Measurements from ENCODE around the gene SIGLEC9.
A peak's percentile ranks its signal among the peaks of the same experiment; 100 is the strongest.

SIGLEC9 gene

DNA sequence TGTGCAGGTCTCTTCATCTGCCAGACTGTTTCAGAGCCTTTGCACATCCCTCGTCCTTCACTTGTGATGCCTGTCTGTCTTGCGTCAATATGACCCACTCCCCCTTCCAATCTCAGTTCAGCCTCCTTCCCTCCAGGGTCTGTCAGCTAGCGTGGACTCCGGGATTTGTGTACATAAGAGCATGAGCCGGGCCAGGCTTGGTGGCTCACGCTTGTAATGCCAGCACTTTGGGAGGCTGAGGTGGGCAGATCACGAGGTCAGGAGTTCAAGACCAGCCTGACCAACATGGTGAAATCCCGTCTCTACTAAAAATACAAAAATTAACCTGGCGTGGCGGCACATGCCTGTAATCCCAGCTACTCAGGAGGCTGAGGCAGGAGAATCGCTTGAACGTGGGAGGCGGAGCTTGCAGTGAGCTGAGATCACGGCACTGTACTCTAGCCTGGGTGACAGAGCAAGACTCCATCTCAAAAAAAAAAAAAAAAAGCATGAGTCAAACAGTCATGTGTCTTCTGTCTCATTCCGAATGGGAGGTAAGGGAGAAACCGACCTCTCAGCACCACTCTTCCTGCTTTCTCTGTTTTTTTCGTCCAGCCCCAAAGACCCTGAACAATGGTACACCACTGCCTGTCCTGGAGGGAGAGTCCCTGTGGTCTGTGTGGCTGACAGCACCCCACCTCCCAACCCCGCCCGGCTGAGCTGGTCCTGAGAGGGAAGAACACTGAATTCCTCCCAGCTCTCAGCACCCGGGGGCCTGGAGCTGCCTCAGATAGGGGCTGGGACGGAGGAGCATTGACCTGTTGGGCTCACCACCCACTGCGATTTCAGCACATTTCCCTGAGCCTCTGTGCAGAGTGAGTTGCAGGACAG is 2.4 kb upstream of the SIGLEC9 start:
- DNase-seq (ENCODE audit: low read depth in 2 of 3, low spot score in 1 of 3): no peak

DNA sequence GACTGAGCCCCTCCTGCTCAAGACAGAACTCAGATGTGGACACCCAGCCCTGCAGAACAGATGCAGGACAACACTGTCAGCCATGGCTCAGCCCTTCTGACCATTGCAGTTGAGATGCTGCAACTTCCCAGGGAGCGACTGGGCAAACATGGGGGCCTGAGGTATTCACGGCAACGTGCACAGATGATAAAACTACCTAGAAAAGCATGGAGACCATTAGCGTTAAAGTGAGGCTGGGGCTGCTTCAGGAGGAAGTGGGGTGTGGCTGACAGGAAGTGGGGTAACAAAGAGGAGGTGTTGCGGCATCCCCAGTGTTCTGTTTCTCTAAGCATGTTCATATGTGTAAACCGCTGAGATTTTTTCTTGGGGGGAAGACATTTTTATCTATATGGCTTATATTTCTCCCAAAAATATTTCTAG is 1.3 kb upstream of the SIGLEC9 start:
- DNase-seq (ENCODE audit: low read depth in 2 of 3, low spot score in 1 of 3): peak in 1 of 3 donors; percentile 18

DNA sequence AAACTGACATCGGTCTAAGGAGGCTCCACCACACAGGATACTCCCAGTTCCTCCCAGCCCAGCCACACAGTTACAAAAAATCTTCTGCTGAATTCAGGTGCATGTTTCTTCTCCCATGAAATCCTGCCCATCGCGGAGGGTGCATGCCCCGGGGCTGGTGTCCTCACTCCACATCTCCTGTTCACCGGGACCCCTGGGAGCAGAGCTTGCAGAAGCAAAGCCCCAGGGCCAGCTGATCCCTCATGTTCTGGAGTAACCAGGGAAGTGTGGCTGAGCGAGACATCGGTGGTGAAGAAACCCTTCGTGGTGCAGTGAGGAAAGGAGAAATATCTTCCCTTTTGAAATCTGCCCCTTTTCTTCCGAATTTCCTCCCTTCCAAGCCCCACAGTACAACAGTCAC is 904 bp upstream of the SIGLEC9 start:
- DNase-seq (ENCODE audit: low read depth in 2 of 3, low spot score in 1 of 3): no peak

DNA sequence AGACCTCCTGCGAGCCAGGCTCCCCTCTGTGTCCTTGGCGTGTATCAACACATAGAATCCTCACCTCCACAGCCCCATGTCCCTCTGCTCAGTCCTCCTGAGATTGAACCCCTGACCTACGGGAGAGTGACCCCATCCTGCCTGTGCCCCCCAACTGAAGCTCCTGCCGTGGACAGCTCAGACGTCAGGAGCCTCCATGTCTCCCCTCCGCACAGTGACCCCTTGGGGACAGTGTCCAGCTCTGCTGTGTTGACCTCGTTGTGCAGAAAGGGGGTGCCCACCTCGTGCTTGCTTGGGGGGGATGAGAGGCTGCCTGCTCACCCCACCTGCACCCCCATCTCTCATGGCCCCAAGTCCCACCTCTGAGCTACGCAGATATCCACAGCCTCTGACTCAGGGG is 490 bp upstream of the SIGLEC9 start:
- no peak for DNase-seq (ENCODE audit: low read depth in 2 of 3, low spot score in 1 of 3)

DNA sequence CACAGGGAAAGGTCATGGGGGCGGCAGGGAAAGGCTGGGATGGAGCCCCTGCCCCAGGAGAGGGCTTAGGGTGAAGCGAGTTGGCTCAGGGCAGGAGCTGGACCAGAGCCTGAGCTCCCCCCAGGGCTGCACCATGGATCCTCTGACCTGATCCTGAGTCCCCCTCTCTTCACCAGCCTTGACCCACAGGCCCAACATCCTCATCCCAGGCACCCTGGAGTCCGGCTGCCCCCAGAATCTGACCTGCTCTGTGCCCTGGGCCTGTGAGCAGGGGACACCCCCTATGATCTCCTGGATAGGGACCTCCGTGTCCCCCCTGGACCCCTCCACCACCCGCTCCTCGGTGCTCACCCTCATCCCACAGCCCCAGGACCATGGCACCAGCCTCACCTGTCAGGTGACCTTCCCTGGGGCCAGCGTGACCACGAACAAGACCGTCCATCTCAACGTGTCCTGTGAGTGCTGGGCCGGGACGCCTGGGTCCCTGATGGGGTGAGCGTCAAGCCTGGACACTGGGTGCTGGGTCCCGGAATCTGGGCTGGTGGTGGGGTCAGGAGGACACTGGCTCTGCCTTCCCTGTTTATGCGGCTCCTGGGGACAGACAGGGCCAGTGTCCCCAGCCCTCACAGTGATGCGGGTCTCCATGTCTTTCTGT is 842 bp downstream of the SIGLEC9 start:
- no peak for DNase-seq (ENCODE audit: low read depth in 2 of 3, low spot score in 1 of 3)

DNA sequence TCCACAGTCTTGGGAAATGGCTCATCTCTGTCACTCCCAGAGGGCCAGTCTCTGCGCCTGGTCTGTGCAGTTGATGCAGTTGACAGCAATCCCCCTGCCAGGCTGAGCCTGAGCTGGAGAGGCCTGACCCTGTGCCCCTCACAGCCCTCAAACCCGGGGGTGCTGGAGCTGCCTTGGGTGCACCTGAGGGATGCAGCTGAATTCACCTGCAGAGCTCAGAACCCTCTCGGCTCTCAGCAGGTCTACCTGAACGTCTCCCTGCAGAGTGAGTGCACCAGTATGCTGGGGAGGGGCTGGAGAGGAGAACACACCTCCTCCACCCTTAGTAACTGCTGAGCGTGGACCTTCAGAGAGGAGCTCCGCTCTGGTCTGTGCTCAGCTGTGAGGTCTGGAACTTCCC is 2.3 kb downstream of the SIGLEC9 start:
- DNase-seq (ENCODE audit: low read depth in 2 of 3, low spot score in 1 of 3): no peak

DNA sequence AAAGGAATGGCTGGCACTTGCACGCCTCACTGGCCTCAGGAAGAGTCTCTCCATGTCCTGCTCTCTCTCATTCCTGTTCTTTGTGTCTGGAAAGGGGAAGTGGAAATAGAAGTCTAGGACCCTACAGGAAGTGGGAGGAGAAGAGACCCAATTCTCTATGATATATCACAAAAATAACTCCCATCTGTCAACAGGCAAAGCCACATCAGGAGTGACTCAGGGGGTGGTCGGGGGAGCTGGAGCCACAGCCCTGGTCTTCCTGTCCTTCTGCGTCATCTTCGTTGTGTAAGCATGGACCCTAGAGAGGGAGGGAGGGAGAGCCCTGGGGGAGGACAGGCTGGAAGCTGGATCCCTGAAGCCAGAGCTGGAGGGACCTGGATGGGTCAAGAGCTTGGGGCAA is 3.0 kb downstream of the SIGLEC9 start:
- no peak for DNase-seq (ENCODE audit: low read depth in 2 of 3, low spot score in 1 of 3)

DNA sequence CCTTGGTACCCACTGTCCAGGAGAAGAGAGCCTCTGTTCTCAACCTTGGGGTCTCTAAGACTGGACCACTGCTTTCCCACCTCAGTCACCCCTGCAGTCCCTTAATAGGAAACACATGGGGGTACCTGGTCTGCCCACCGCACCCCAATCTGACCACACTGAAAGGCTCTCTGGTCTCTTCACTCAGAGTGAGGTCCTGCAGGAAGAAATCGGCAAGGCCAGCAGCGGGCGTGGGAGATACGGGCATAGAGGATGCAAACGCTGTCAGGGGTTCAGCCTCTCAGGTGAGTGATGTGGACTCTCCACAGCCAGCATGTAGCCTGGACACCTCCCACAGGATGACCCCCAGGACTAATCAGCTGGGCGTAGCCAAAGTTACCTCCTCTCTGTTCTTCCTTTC is 3.5 kb downstream of the SIGLEC9 start:
- DNase-seq (ENCODE audit: low read depth in 2 of 3, low spot score in 1 of 3): no peak

DNA sequence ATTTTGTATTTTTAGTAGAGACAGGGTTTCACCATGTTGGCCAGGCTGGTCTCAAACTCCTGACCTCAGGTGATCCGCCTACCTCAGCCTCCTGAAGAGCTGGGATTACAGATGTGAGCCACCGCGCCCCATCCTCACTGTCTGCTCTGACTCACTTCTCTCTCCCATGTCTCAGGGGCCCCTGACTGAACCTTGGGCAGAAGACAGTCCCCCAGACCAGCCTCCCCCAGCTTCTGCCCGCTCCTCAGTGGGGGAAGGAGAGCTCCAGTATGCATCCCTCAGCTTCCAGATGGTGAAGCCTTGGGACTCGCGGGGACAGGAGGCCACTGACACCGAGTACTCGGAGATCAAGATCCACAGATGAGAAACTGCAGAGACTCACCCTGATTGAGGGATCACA is 5.0 kb downstream of the SIGLEC9 start:
- no peak for DNase-seq (ENCODE audit: low read depth in 2 of 3, low spot score in 1 of 3)

DNA sequence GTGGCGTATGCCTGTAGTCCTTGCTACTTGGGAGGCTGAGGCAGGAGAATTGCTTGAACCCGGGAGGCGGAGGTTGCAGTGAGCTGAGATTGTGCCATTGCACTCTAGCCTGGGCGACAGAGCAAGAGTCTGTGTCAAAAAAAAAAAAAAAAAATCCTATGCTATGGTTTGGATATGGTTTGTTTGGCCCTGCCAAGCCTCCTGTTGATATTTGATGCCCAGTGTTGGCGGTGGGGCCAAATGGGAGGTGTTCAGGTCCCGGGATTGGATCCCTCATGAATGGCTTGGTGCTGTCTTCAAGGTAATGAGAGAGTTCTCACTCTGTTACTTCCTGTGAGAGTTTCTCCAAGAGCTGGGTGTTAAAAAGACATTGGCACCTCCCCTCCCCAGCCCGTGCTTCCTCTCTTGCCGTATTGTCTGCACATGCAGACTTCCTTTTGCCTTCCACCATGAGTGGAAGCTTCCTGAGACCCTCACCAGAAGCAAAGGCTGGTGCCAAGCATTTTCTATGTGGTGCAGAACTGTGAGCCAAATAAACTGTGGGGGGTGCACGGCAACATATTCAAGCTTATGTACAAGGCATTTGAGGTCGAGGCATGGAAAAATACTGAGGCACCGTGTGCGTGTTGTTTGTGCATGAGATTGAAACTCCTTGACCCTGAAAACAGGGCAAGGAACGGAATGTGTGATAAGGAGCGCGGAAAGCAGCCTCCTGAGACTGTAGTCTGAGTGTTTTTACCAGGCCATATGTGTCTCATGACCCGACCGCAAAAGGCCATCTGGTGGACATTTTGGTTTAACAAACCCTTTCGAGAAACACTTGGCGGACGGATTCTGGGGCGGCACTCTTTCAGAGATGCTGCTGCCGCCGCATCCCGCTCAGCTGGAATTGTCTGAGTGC is 7.3 kb downstream of the SIGLEC9 start:
- DNase-seq (ENCODE audit: low read depth in 2 of 3, low spot score in 1 of 3): peak in 1 of 3 donors; percentile 17

DNA sequence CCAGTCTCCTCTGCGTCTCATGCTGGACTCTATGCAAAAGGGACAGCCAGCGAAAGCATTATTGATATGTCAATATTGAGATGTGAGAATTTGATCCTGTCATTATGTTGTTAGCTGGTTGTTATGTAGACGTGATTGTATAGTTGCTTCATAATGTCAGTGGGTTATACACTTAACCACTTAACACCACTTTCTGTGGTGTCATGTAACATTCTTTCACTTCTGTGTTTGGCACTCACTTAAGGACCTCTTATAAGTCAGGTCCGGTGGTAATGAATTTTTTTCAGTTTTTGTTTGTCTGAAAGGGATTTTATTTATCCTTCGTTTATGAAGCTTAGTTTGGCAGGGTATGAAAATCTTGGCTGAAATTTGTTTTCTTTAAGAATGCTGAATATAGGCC is 10.3 kb downstream of the SIGLEC9 start:
- DNase-seq (ENCODE audit: low read depth in 2 of 3, low spot score in 1 of 3): no peak

DNA sequence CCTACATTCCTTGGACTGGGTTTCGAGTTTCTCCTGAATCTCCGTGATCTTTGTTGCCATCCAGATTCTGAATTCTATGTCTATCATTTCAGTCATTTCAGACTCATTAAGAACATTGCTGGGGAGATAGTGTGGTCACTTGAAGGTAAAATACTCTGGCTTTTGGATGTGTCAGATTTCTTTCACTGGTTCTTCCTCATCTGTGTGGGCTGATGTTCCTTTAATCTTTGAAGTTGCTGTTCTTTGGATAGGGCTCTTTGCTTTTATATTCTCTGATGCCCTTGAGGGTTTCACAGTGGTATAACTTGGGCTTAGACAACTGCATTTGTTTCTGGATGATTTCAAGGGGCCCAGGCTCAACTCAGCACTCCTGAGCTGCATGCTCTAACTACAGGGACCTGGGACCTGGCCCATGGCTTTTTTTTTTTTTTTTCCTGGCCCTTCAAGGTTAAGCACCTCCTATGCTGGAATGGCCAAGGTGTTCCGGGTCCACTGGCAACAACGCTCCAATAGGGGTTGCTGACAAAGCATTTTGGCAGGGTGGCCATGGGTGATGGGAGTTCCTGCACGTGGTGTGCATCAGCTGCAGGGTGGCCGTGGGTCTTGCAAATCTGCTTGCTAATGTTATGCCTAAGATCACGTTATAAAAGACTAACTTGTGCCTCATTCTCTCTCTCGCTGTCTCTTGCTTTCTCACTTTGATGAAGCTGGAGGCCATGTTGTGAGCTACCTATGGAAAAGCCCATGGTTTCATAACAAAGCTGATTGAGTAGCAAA is 11.5 kb downstream of the SIGLEC9 start:
- no peak for DNase-seq (ENCODE audit: low read depth in 2 of 3, low spot score in 1 of 3)

DNA sequence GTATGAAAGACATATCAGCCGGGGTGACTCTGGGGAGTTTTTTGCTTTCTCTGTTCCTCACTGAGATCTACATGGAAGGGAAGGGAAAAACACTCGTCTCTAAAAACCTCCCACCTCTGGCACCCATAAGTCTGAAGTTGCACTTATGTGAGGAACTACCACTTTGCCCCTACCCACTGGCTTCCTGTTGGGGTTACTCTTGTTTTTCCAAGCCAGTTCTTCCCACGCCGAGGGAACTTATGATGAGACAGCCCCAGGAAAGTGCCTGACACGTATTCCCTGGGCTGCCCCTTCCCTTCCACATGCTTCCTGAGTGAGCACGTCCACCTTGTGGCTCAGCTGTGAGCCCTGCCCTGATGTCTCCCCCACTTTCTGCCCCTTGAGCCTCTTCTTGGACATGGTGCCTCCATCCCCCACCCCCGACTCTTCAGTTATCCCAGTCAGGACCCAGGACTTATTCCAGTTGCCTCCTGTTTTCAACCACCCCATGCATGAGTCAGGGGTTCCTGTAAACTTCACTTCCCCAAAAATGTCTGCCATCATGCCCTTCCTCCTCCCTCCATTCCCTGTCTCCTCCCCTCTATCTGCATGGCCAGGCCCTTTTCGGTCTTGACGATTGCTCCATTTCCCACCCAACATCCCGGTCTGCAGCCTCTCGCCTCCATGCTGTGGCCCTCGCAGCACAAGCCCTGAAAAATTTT is 12.3 kb downstream of the SIGLEC9 start:
- DNase-seq (ENCODE audit: low read depth in 2 of 3, low spot score in 1 of 3): no peak

DNA sequence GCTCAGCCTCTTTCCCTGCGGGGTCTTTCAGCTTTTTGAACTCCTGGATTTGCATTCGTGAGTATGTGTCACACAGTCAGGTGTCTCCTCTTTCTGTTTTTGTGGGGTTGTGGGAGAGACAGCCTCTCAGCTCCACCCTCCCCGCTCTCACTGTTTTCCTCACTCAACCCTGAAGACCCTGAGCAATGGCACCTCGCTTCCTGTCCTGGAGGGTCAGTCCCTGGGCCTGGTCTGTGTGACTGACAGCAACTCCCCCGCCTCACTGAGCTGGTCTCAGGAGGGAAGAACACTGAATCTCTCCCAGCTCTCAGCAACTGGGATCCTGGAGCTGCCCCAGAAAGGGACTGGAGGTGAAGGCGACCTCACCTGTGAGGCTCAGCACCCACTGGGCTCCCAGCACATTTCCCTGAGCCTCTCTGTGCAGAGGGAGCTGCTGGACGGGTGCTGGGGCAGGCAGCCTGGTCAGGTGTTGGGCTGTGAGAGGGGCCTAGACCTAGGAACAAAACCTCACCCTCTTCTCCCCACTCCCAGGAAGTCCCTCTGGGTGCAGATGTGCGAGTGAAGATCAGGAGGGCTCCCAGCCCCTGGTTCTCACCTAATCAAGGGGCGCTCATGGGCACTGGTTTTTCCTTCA is 13.2 kb downstream of the SIGLEC9 start:
- no peak for DNase-seq (ENCODE audit: low read depth in 2 of 3, low spot score in 1 of 3)

DNA sequence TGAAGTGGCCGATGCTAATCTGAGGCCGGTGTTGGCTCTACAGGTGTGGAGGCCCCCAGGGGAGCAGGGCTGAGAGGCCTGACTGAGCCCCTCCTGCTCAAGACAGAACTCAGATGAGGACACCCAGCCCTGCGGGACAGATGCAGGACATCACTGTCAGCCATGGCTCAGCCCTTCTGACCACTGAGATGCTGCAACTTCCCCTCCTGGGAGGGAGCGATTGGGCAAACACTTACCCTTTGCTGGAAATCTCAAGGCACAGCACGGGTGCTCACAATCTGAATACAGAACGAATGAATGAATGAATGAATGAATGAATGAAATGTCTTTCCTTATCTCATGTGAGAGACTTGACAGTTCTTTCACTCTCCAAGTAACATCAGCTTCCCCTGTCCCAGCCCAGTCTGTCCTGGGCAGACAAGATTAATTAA is 13.9 kb downstream of the SIGLEC9 start:
- no peak for DNase-seq (ENCODE audit: low read depth in 2 of 3, low spot score in 1 of 3)

DNA sequence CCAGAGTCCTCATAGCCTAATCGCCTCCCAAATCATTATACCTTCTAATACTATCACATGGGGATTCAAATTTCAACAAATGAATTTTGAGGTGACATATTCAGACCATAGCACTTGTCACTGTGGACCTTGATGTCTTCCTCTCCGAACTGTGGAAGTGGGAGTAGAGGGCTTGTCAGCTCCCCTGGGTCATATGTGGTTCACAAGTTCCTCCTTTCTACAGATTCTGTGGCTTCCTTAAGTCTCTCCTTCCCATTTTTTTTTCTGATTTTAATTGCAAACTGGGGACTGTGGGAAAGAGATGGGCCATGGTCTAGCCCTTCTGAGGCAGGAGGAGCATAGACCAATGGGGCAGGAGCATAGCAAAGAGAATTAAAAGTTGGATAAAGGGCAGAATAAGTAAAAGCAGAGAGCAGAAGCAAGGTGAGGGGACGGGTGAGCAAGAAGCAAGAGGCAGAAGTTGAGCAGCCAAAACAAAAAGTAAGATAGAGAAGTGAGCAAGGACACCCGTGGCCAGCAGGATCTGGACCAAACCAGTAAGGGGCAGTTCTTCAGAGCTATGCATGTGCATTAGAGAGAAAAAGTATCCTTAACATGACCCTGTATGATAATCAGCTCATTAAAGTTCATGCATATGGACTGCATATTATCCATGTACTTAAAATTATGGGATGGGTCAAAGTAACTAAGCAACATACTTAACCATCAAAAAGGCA is 14.8 kb downstream of the SIGLEC9 start:
- no peak for DNase-seq (ENCODE audit: low read depth in 2 of 3, low spot score in 1 of 3)

DNA sequence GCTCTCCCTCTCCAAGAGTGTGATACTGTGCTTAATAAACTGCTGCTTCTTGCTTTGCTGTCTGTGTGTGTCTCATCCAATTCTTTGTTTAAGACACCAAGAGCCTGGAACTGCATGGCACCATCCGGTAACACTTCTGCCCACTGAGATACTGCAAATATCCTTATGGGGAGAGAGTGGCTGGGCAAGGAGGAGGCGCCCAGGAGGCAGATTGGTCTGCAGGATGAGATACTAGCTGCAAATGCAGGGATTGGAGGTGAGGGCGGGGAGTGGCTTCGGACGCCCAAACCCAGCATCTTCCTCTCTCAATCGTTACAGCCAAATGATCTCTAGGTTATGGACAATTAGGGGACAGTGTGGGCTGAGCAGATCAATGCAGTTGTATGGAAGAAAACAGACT is 15.7 kb downstream of the SIGLEC9 start:
- DNase-seq (ENCODE audit: low read depth in 2 of 3, low spot score in 1 of 3): no peak

DNA sequence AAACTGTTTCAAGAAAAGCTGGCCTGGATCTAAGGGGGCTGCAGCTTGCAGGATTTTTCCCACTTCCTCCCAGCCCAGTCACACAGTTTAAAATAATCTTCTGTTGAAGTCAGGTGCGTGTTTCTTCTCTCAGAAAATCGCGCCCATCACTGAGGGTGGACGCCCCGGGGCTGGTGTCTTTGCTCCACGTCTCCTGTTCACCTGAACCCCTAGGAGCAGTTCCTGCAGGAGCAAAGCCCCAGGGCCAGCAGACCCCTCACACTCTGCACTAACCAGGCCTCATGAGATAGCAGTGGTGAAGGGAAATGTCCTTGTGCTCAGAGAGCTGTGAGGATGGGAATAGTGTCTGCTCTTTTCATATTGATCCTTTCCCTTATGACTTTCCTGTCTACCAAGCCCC is 16.5 kb downstream of the SIGLEC9 start:
- DNase-seq (ENCODE audit: low read depth in 2 of 3, low spot score in 1 of 3): no peak

DNA sequence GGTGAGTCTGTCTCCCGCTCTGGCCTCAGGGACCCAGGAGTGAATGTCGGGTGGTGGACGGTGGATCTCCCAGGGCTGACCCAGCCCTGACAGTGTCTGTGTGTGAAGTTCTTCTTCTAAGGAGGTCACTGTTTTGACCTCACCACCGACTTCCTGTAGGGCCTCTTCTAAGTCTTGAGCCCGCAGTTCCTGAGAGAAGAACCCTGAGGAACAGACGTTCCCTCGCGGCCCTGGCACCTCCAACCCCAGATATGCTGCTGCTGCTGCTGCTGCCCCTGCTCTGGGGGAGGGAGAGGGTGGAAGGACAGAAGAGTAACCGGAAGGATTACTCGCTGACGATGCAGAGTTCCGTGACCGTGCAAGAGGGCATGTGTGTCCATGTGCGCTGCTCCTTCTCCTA is 17.4 kb downstream of the SIGLEC9 start, which contains the start of gene SIGLEC7:
TSS of gene SIGLEC7 (plus strand) at position 183 of the 400 bp plus-strand sequence. CDS start at position 252, 69 bp downstream.
- DNase-seq (ENCODE audit: low read depth in 2 of 3, low spot score in 1 of 3): no peak
